ENCODE results near the gene EPGN. TPM values are rescaled to one million over a fixed set of nuclear protein-coding genes. Genes with fewer than 3 reads are reported as not detected.

The EPGN gene, protein sequence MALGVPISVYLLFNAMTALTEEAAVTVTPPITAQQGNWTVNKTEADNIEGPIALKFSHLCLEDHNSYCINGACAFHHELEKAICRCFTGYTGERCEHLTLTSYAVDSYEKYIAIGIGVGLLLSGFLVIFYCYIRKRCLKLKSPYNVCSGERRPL
- polyA plus RNA-seq (2012; ENCODE audit: insufficient read length, low read depth), result not detected

GRCh38 chr4:74308215-74308614 is at the start of gene EPGN:
EPGN (plus strand) TSS chr4:74308470; CDS start chr4:74308534, 64 bp downstream.
- TF ChIP-seq SIN3A (IDR thresholded peaks at IDR 0.05; ENCODE audit: borderline replicate concordance, insufficient read depth, low read length) (no peak), POLR2AphosphoS5 (IDR thresholded peaks at IDR 0.05; ENCODE audit: low read depth, low read length) (no peak), FOXP2 (optimal IDR thresholded peaks at IDR 0.05; ENCODE audit: borderline replicate concordance, extremely low read depth, extremely low read length, insufficient read depth) (no peak)
- TF ChIP-seq, protein P1, sequence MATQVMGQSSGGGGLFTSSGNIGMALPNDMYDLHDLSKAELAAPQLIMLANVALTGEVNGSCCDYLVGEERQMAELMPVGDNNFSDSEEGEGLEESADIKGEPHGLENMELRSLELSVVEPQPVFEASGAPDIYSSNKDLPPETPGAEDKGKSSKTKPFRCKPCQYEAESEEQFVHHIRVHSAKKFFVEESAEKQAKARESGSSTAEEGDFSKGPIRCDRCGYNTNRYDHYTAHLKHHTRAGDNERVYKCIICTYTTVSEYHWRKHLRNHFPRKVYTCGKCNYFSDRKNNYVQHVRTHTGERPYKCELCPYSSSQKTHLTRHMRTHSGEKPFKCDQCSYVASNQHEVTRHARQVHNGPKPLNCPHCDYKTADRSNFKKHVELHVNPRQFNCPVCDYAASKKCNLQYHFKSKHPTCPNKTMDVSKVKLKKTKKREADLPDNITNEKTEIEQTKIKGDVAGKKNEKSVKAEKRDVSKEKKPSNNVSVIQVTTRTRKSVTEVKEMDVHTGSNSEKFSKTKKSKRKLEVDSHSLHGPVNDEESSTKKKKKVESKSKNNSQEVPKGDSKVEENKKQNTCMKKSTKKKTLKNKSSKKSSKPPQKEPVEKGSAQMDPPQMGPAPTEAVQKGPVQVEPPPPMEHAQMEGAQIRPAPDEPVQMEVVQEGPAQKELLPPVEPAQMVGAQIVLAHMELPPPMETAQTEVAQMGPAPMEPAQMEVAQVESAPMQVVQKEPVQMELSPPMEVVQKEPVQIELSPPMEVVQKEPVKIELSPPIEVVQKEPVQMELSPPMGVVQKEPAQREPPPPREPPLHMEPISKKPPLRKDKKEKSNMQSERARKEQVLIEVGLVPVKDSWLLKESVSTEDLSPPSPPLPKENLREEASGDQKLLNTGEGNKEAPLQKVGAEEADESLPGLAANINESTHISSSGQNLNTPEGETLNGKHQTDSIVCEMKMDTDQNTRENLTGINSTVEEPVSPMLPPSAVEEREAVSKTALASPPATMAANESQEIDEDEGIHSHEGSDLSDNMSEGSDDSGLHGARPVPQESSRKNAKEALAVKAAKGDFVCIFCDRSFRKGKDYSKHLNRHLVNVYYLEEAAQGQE (IDR thresholded peaks at IDR 0.05; ENCODE audit: insufficient read depth in 1 of 2, low read depth in 2 of 2, low read length in 2 of 2), result no peak

DNA sequence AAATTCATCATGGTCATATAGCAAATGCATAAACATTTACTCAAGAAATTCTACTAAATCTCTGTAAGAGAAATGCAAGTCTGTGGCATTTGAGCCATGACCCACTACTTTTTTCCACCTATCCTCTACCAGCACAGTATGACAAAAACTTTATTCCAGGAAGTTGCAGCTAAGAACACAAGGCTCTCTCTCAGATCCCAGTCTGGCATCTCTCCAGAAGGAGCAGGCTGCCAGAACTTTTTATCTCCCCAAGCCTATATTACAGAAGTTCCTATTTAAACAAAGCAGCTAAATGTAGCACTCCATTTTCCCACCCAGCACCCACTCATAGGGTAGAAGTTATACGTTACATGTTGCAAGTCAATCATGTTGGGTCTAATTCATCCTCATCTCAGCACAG is 49.3 kb upstream of the EPGN start:
- TF ChIP-seq FOXP2 (optimal IDR thresholded peaks at IDR 0.05; ENCODE audit: borderline replicate concordance, extremely low read depth, extremely low read length, insufficient read depth) (no peak), SIN3A (IDR thresholded peaks at IDR 0.05; ENCODE audit: borderline replicate concordance, insufficient read depth, low read length) (no peak)

- TF ChIP-seq, protein P1 (IDR thresholded peaks at IDR 0.05; ENCODE audit: insufficient read depth in 1 of 2, low read depth in 2 of 2, low read length in 2 of 2), result no peak
- TF ChIP-seq SIN3A (IDR thresholded peaks at IDR 0.05; ENCODE audit: borderline replicate concordance, insufficient read depth, low read length) (no peak), FOXP2 (optimal IDR thresholded peaks at IDR 0.05; ENCODE audit: borderline replicate concordance, extremely low read depth, extremely low read length, insufficient read depth) (no peak), POLR2AphosphoS5 (IDR thresholded peaks at IDR 0.05; ENCODE audit: low read depth, low read length) (no peak)
Observed at GRCh38 chr4:74260036-74260435, 48.2 kb upstream of the EPGN start.

- TF ChIP-seq POLR2AphosphoS5 (IDR thresholded peaks at IDR 0.05; ENCODE audit: low read depth, low read length) (no peak), SIN3A (IDR thresholded peaks at IDR 0.05; ENCODE audit: borderline replicate concordance, insufficient read depth, low read length) (no peak), FOXP2 (optimal IDR thresholded peaks at IDR 0.05; ENCODE audit: borderline replicate concordance, extremely low read depth, extremely low read length, insufficient read depth) (no peak), TAF1 (IDR thresholded peaks at IDR 0.05; ENCODE audit: borderline replicate concordance, insufficient read depth, low read length) (no peak)
- TF ChIP-seq, protein P1 (IDR thresholded peaks at IDR 0.05; ENCODE audit: insufficient read depth in 1 of 2, low read depth in 2 of 2, low read length in 2 of 2), result no peak
Observed at GRCh38 chr4:74262522-74262921, 45.7 kb upstream of the EPGN start.

- no peak for TF ChIP-seq POLR2AphosphoS5 (IDR thresholded peaks at IDR 0.05; ENCODE audit: low read depth, low read length)
- TF ChIP-seq TAF1 (IDR thresholded peaks at IDR 0.05; ENCODE audit: borderline replicate concordance, insufficient read depth, low read length), result no peak
- no peak for TF ChIP-seq SIN3A (IDR thresholded peaks at IDR 0.05; ENCODE audit: borderline replicate concordance, insufficient read depth, low read length)
- no peak for TF ChIP-seq FOXP2 (optimal IDR thresholded peaks at IDR 0.05; ENCODE audit: borderline replicate concordance, extremely low read depth, extremely low read length, insufficient read depth)
- TF ChIP-seq, protein P1 (IDR thresholded peaks at IDR 0.05; ENCODE audit: insufficient read depth in 1 of 2, low read depth in 2 of 2, low read length in 2 of 2), result no peak
Observed at GRCh38 chr4:74263551-74263950, 44.7 kb upstream of the EPGN start.
